HG03064 (cell line): Measurements from ENCODE around the gene TESMIN.

ENCODE experiments used
- ATAC-seq: cut with Tn5 transposase; IDR thresholded peaks from one replicate; pipeline ENCODE4 v1.9.1; 2021; ENCODE audit warnings: low read depth; ENCODE audit not compliant: unreplicated experiment

TESMIN gene

DNA sequence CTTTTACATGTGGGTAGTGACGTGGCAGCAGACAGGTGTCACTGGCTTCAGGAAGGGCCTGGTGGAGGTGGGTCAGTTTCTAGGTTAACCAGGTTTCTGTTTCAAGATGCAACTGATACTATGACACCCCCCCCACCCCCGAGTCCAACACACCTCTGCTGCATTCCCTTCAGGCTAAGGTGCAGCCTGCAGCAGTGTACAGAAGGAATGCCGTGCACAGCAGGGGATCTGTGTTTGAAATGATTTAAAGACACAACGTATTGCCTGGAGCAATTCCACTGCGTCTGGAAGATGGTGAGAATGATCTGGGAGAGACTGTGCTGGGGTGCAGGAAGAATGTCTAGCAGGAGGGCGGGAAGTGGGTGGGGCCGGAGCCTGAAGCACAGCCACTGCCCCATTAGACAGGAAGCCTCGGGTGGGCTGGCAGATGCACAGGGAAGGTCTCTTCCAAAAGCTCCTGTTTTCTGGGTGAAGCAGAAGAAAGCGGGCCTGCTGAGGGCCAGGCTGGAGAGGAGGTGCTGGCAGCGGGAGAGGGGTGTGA lies 11.9 kb upstream of the TESMIN start:
- no peak for ATAC-seq

DNA sequence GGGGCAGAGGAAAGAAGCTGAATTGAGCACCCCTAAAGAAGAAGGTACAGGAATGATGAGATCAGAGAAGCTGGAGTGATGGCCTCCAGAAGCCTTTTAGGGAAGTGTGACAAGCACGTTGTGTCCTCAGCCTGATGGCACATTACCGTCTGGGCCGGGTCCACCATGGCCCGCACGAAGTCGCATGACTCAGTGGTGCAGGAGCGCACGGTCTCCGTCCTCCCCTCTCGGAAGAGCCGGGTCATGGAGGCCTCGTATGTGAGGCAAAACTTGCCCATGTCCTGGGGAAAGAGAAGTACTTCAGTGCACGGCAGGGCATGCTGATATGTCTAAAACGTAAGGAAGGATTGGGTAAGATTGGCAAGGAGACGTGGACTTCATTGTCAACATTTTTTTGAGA lies 11.2 kb upstream of the TESMIN start:
- ATAC-seq = no peak

DNA sequence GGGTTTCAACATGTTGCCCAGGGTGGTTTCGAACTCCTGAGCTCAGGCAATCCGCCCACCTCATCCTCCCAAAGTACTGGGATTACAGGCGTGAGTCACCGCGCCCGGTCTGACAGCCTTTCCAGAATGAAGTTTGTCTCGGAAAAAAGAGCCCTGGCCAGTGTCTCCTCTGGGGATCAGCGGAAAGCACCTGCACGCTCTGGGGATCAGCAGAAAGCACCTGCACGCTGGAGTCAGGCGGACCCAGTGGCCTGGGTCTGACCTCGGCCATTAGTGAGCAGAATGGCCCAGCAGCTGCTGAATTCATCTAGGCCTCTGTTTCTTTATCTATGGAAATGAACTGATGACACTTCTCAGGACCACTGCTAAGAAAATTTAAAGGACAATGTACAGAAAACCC lies 10.5 kb upstream of the TESMIN start:
- ATAC-seq = no peak

DNA sequence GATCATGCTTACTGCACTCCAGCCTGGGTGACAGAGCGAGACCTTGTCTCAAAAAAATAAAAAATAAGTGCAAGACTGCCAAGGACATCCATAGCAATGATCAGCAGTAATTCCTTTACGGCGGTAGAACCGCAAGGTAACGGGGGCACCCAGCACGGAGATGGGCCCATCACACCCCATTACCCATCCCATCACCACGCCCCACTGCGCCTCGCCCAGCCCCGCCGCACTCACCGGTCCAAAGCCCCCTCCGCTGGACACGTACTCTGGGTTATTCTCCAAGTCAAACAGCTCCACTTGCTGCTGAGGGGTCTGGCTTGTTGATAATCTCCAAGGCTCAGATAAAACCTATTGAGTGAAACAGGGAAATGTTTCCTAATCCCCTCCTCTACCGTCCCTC lies 8.7 kb upstream of the TESMIN start:
- no peak for ATAC-seq

DNA sequence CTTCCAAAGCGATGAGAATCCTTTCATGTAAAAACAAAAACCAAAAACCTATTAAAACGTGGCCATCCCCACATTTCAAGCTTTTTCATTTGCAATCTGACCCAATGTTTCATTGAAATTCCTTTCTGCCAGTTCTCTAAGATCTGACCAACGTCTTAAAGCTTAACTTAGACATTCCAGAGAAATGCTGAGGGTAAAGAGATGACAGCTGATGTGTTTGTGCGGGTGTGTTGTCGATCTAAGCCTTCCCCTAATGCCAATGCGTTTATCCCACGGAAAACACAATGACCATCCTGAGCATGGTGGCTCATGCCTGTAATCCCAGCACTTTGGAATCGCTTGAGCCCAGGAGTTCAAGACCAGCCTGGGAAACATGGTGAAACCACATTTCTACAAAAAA lies 6.4 kb upstream of the TESMIN start:
- no peak for ATAC-seq

DNA sequence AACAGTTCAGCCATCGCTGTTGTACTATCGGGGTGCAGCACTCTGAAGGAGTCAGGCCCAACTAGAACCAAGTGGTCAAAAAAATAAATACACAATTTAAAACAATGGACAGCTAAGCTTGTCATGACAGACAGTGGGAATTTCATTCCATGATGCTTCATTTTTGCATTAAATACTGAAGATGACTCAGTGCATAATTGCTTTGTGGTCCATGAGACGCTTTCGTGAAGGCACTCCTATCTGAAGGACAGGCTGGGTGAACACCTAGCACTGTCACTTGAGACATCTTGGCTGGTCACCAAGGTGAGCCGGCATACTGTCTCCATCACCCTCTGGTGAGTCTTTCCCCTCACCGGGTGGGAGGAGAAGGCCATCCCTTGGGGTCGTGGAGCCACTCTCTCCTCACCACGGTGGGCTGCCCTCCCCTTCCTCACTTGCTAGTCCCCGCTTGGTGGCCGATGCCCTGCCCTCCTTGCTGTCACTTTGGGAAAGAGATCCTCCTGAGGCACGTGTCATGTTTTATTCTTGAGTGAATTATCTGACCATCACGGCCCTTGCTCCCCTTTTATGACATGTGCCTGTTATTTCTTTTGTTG lies 4.9 kb upstream of the TESMIN start:
- ATAC-seq = no peak

DNA sequence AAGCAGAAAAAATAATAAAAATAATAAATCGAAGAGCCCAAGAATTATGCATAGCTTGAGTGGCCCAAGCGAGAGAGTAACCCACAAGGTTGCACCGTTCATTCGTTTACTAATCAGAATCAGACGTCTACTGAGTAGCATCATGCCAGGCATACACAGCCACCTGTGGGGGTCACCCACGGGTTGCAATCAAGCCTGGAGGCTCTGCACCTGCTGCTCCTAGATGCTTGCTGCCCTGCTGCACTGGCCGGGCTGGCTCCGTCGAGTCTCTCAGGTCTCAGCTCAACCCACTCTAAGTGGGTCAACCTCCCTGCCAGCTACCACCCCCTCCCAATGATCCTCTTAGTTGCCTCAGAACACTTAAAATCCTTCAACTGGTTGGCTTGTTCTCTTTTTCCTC lies 2.0 kb upstream of the TESMIN start:
- ATAC-seq = no peak

DNA sequence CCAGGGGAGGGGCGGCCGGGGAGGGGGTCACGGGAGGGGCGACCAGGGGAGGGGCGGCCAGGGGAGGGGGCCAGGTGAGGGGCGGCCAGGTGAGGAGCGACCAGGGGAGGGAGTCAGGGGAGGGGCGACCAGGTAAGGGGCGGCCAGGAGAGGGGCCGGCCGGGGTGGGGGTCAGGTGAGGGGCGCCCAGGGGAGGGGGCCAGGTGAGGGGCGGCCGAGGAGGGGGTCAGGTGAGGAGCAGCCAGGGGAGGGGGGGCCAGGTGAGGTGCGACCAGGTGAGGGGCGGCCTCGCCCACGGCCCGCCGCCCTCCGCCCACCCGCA lies 355 bp downstream of the TESMIN start:
- ATAC-seq = no peak

DNA sequence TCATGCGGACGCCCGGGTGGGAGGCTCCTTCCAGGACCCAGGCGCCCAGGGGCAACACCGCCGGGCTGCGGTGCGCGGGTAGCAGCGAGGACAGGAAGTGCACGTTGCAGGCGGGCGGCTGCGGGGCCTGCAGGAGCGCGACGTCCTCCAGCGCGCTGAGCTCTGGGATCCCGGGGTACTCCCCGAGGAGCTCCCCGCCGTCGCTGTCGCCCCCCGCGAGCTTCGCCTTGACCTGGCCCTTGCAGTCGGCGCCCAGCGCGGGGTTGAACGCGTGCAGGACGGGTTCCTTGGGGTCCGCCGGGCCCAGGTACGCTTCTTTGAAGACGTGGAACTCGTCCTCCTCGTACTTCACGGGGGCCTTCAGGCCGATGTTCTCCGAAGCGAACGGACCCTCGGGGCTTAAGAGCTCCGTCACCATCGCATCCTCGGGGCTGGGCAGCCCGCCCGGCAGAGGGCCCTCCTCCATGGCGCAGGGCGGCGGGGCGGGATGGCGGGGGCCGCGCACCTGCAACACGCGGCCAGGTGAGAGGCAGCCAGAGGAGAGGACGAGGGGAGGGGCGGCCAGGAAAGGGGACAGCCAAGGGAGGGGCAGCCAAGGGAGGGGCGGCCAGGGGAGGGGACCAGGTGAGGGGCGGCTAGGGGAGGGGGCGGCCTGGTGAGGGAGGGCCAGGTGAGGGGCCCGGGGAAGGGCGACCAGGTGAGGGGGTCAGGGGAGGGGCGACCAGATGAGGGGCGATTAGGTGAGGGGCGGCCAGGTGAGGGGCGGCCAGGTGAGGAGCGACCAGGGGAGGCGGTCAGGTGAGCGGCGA lies 921 bp downstream of the TESMIN start:
- no peak for ATAC-seq

DNA sequence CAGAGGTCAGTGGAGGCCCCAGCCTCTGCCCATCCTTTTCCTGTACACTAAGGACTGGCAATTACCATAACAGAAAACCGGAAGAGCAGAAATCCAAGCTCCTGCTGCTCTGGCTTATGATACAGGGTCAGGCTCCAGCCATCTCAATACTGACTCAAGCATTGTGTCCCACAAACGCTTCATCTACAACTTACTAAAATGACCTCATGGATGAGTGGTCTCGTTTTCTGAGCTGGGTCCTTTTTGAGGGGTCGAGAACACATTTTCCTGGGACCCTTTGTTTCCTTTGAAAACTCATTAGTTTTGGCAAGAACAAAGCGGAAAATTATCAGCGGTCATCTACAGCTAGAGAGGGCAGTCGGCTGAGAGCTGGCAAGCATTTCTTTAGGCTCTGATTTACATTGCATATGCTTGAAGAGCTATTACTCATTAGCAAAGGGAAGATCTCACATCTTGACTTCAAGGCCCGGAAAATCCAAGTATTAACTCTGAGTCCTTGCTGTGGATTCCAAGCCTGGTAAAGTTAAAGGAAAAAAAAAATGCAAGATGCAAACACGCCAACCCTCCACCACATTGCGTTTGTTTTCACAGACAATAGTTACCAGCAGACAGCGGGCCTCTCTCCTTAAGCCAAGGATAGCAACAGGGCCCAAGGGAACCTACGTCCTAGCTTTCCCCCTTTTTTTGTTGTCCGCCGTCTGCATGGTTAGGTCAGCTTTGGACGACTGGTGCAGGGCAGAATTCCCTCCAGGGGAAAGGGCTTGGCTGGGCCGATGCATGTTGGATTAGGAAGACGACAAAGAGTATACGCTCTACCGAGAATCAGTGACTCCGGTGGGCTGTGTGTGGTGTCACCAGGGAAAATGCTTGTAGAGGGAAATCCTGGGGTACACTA lies 1.8 kb downstream of the TESMIN start:
- no peak for ATAC-seq

DNA sequence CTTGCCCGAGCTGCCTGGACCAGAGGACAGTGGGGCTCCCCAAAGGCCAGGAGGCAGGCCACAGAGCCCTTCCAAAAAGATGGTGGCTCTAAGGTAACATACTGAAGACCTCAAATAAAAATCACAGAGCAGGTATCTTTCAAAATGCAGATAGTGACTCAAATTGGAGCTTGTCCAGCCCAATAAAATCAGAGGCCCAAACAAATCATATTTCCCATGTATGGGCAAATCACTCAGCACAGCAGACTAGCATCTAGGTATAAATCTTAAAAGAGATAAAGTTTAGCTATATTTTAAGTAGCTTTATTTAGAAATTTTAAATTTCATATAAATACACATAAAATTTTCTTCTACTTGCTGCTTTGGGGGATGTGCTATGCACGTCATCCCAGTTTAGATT lies 3.3 kb downstream of the TESMIN start:
- no peak for ATAC-seq

DNA sequence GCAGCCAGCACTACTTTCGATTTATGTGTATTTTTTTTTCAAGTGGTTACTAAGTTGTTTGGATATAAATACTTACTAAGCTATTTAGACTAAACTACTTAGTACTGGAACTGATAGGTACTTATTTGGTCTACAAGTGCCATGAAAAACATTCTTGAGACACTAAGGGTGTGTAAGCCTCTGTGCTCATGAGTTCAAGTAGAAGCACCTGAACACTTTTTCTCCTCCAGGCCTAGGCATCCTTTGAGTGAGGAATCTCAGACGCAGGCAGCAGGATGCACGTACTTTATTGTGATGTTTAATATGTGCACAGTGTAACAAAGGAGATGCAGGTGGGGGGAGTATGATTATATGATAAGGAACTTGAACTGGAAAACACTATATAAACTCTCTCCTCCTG lies 7.8 kb downstream of the TESMIN start:
- no peak for ATAC-seq

DNA sequence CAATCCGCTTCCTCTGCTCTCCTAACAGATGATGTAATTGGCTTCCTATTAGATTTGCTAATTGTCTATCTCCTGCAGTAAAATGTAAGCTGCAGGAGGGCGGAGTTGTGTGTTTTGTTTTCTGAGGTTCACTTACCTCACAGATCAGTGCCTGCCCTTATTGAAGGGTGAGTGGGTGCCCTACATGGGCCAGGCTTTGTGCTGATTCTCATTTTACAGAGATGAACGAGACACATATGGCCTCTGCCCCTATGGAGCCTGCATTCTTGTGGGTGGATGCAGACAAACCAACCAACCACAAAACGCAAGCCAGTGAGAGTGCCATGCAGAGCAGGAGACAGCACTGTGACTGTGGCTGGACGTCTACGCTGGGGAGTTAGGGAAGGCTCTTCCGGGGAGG lies 9.9 kb downstream of the TESMIN start:
- ATAC-seq = no peak

DNA sequence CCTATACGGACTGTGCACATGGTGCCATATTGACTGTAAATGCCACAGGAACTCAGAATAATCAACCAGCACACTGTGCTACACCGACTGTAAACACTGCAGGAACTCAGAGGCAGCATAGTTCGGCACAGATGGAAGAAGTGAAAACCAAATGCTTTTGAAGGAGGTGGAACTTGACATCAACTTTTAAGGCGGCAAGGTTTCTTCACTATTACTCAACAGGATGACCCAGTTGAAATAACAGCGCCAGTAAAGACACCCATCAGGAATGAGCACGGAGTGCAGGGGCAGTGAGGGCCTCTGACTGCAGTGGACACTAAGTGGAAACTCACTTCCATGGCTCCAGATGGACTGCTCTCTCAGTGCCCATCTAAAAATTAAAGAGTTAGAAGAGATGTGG lies 15.7 kb downstream of the TESMIN start:
- no peak for ATAC-seq

DNA sequence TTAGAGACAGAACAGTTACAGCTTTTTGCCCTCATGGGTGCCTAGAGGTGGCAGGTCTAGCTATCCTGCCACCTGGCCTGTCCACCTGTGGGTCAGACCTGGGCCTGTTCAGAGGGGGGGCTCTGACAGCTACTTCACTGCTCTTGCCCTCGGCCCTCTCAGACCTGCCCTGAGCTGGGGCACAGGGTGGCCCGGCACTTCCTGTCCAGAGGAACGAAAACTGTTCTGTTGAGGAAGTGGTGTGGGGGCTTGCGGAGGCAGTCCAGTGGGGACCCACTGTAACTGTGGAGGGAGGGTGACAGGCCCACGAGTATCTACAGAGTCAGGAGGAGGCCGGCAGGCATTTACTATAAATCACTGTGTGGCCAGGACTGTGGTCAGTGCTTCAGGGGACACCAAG lies 16.2 kb downstream of the TESMIN start:
- no peak for ATAC-seq

DNA sequence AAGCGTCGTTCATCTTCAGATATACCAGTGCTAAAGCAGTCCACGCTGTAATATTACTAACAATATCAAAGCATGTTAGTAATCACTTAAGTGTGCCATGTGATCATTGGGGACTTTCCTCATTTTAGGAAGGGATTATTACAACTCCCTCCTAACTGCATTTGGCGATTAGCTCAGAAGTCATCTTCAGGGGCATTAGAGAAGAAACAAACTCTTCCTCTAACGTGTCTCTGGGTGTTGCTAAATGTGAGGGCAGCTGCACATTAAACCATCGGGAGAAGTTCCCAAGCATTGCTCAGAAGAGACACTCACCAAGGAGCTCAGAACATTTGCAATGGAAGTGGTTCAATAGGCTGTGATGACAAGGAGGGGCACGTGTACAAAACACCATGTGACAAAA lies 17.2 kb downstream of the TESMIN start:
- no peak for ATAC-seq

DNA sequence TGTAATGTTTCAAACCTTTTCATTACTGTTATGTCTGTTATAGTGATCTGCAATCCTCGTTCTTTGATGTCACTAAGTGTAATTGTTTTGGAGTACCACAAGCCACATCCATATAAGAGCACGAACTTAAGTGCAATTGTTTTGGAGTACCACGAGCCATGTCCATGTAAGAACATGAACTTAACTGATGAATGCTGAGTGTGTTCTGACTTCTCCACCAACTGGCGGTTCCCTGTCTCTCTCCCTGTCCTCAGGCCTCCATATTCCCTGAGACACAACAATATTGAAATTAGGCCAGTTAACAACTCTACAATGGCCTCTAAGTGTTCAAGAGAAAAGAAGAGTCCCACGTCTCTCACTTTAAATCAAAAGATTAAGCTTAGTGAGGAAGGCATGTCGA lies 23.5 kb downstream of the TESMIN start:
- no peak for ATAC-seq

DNA sequence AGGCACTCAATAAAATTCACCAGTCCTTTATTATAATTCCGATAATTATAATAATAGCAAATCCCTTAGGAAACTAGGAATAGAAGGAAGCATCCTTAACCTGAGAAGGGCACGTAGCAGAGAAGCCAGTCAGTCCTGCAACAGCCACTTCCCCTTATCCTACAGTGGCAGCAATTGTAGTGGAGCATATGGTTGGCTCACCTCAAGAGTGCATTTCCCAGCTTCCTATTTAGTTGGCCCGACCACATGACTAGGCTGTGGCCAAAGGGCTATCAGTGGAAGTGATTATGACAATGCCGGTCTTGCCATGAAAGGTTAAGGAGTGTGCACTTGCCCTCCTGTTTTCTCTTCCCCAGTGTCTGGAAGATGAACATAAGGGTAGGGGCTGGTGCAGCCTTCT lies 27.0 kb downstream of the TESMIN start:
- no peak for ATAC-seq

DNA sequence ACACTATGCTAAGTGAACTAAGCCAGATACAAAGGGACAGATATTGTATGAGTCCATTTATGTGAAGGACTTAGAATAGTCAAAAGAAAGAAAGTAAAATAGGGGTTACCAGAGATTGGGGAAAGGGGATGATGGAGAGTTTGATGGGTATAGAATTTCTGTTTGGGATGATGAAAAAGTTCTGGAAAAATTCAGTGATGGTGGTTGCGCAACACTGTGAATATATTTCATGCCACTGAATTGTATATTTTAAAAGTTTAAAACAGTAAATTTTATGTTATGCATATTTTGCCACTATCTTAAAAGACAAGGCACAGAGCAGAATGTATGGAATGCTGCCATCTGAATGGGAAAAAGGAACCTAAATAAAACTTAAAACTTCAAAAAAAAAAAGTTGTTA lies 29.2 kb downstream of the TESMIN start:
- ATAC-seq = no peak

DNA sequence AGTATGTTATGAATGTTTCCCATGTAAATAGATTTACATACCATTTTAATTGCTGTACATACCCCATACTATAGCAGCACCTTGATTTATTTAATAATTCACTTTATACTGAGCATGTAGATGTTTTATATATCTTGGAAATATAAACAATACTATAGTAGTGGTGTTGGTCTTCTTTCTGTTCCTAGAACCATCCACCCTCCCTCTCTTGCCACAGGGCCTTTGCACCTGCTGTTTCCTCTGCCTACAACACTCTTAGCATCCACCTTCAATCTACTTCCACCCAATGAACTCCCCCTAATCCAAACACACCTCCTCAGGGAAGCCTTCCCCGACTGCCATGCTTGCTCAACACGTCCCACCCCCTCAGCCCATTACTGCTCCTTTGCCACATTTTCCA lies 30.2 kb downstream of the TESMIN start:
- no peak for ATAC-seq

DNA sequence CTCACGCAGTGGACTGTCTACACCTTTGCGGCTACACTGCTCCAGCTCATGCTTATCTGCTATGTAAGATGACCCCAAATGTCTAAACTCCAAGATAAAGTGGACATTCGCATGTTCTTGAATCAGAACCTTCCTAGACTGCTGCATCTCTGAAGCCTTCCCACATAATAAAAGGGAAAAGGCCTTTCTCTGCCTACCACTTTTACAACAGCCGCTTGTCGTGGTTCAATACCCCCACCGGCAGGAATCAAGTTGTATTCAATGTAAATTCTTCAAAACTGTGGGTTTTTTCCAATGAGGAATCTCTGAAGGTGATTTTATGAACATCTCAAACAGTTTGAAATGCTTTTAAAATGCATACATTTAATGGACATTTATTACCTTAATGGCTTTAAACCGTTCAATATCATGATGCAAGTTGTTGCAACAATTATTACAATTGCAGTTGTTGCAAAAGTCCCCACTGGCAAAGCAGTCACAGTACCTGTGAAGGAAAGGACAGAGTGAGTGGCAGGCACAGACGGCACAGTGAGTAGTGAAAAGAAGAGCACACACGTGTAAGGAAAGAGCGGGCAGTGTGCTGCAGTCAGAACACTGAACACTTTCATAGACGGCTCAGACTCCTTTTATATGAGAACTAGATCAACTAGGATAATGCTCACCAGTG lies 35.7 kb downstream of the TESMIN start:
- no peak for ATAC-seq
